K562 (cell line): ENCODE results near the gene PPP1CA. TPM values are rescaled to one million over a fixed set of nuclear protein-coding genes. Genes with fewer than 3 reads are reported as not detected.
A peak's percentile ranks its signal among the peaks of the same experiment; 100 is the strongest.

Experiments
- CREB1 ChIP-seq, 2 experiments: sonication (generic) in 1 of 2; formaldehyde crosslinking in 1 of 2; IDR thresholded peaks; 2 replicates each; pipeline versions ENCODE4 v1.6.1 to v1.8.0; 2012 to 2022; ENCODE audit warnings: inconsistent platforms in 1 of 2, mild to moderate bottlenecking in 1 of 2, missing genetic modification reagents in 1 of 2, moderate library complexity in 1 of 2
- KDM5B ChIP-seq: fragments of 200-600 bp; sonication (generic); IDR thresholded peaks from 2 replicates; pipeline ENCODE4 v1.6.1; 2012; ENCODE audit warnings: low read depth, mild to moderate bottlenecking, moderate library complexity, low read length, control low read depth, inconsistent platforms; ENCODE audit not compliant: insufficient replicate concordance
- MCM3 ChIP-seq: fragments of 450-650 bp; IDR thresholded peaks from 2 replicates; pipeline ENCODE4 v1.6.1; 2016
- MLLT1 ChIP-seq, 2 experiments: fragments of 450-650 bp; IDR thresholded peaks; 2 replicates each; pipeline ENCODE4 v1.6.1; 2016
- MYC ChIP-seq, 2 experiments: fragments of 250-450 bp in 1 of 2; sonication (Bioruptor Pico) in 1 of 2; IDR thresholded peaks; 2 replicates each; pipeline versions ENCODE4 v1.5.1 to v1.6.1; 2012 to 2021; ENCODE audit warnings: low read depth in 2 of 2, borderline replicate concordance in 1 of 2, improper control_type of control experiment in 1 of 2, low read length in 1 of 2, mild to moderate bottlenecking in 1 of 2, moderate library complexity in 1 of 2
- NBN ChIP-seq: fragments of 450-650 bp; IDR thresholded peaks from 2 replicates; pipeline ENCODE4 v1.6.1; 2016; ENCODE audit warnings: low read depth, mild to moderate bottlenecking
- NFXL1 ChIP-seq: fragments of 450-650 bp; formaldehyde crosslinking; IDR thresholded peaks from 2 replicates; pipeline ENCODE4 v1.4.0; 2021; ENCODE audit warnings: mild to moderate bottlenecking
- SAFB ChIP-seq: fragments of 200-400 bp; formaldehyde crosslinking; IDR thresholded peaks from 2 replicates; pipeline ENCODE4 v1.6.1; 2017; ENCODE audit warnings: low read depth, low read length, borderline replicate concordance
- SNAPC5 ChIP-seq: fragments of 250-450 bp; sonication (Bioruptor Pico); IDR thresholded peaks from 2 replicates; pipeline ENCODE4 v1.8.0; 2021; ENCODE audit warnings: moderate library complexity, mild to moderate bottlenecking, inconsistent platforms
- TFE3 ChIP-seq: fragments of 450-650 bp; formaldehyde crosslinking; IDR thresholded peaks from 2 replicates; pipeline ENCODE4 v1.4.0; 2020; ENCODE audit warnings: mild to moderate bottlenecking, mixed read lengths
- TRIM24 ChIP-seq, 2 experiments: fragments of 450-650 bp; IDR thresholded peaks; 2 replicates each; pipeline ENCODE4 v1.6.1; 2016
- ZNF318 ChIP-seq, 2 experiments: fragments of 450-650 bp; IDR thresholded peaks; 2 replicates each; pipeline ENCODE4 v1.6.1; 2016; ENCODE audit warnings: mild to moderate bottlenecking in 2 of 2, borderline replicate concordance in 1 of 2, low read depth in 1 of 2, moderate library complexity in 1 of 2
- ZNF511 ChIP-seq: sonication (generic); formaldehyde crosslinking; IDR thresholded peaks from 2 replicates; pipeline ENCODE4 v1.8.0; 2022; ENCODE audit warnings: mild to moderate bottlenecking, missing genetic modification reagents
- polyA plus RNA-seq, 8 experiments: library from polyadenylated mRNA; depleted of rRNA in 4 of 8; stranded (reverse) in 5 of 8; unstranded in 3 of 8; fragments of >200 nt; fragmentation: Nextera tagmentation in 2 of 8; fragmentation: Illumina TruSeq in 1 of 8; extraction: Ambion mirVana in 2 of 8; extraction: Trizol in 1 of 8; gene quantifications; 2 replicates each; pipeline versions ENCODE4 v1.2.1 to v1.2.3, GENCODE V29; 2011 to 2014; ENCODE audit warnings: inconsistent platforms in 1 of 8, missing spikeins in 1 of 8
- total RNA-seq, 7 experiments: library from RNA; depleted of rRNA in 6 of 7; stranded (reverse); fragments of >200 nt in 6 of 7; fragmentation: Illumina TruSeq in 2 of 7; extraction: Trizol in 2 of 7; gene quantifications; 2 replicates each; pipeline versions ENCODE4 v1.2.1 to v1.2.3, GENCODE V29; 2011 to 2021; ENCODE audit warnings: low replicate concordance in 1 of 7

The PPP1CA gene
- total and polyA plus RNA-seq, 9 of the 15 experiments (the other 6 are each of a cell fraction or from before 2014, with no cell fraction given): 18.2 to 242 (median 188) TPM

GRCh38 chr11:67354075-67355022 is 47.3 kb downstream of the PPP1CA start (continued):
- TF ChIP-seq ZNF318 (IDR thresholded peaks at IDR 0.05; ENCODE audit: borderline replicate concordance in 1 of 2, low read depth in 1 of 2) (no peak), TRIM24 (IDR thresholded peaks at IDR 0.05) (no peak; a peak in 1 of 4 replicates), TFE3 (no peak), ZNF511 (no peak), MYC (IDR thresholded peaks at IDR 0.05; ENCODE audit: low read depth, low read length) (0 out of 2 replicates have a peak, but pooled peaks have one; percentile 16), MYC (CRISPR knock-in tag; IDR thresholded peaks at IDR 0.05; ENCODE audit: borderline replicate concordance, low read depth) (no peak), MLLT1 (IDR thresholded peaks at IDR 0.05) (no peak), MCM3 (no peak), CREB1 (IDR thresholded peaks at IDR 0.05) (no peak), CREB1 (CRISPR knock-in tag; IDR thresholded peaks at IDR 0.05) (no peak; the same call in 1 of the 2 replicates), SNAPC5 (CRISPR knock-in tag) (no peak), KDM5B (no peak), NFXL1 (CRISPR knock-in tag) (no peak), SAFB (no peak), NBN (peak; percentile 62; the same call in 1 of the 2 replicates)
